ENCODE measurements around the gene USP24. TPM values are rescaled to one million over a fixed set of nuclear protein-coding genes. Genes with fewer than 3 reads are reported as not detected.

The USP24 gene
- total RNA-seq, 2 donors from 2014 or later: 47.8 to 58.5 TPM

GRCh38 chr1:55128418-55128995 lies 86.7 kb downstream of the USP24 start:
- H3K4me3 ChIP-seq: no peak overlapping the region
- H3K9me3 ChIP-seq: no peaks in the 10 kb centered on the region
- DNase-seq (ENCODE audit: low spot score) (no peak), ATAC-seq (ENCODE audit: insufficient number of reproducible peaks, low FRiP score, low read depth) (no peak)
- peaks cover 6 to 14% of the 10 kb centered on the region in 2 donors for H3K4me1 ChIP-seq (ENCODE audit: control insufficient read depth in 1 of 2, low read depth in 2 of 2)
- no peaks in the 10 kb centered on the region for H3K27me3 ChIP-seq (replicated peaks; ENCODE audit: insufficient read depth)
- H3K27ac ChIP-seq: no peak overlapping the region
- no peak for TF ChIP-seq CTCF (IDR thresholded peaks at IDR 0.05)
- H3K36me3 ChIP-seq: peaks cover 20% of the 10 kb centered on the region

GRCh38 chr1:55127827-55128343 lies 87.3 kb downstream of the USP24 start:
- H3K27me3 ChIP-seq (replicated peaks; ENCODE audit: insufficient read depth): no peaks in the 10 kb centered on the region
- H3K4me3 ChIP-seq: no peak overlapping the region
- peaks cover 25% of the 10 kb centered on the region for H3K36me3 ChIP-seq
- no peaks in the 10 kb centered on the region for H3K9me3 ChIP-seq
- peaks cover 6 to 14% of the 10 kb centered on the region in 2 donors for H3K4me1 ChIP-seq (ENCODE audit: control insufficient read depth in 1 of 2, low read depth in 2 of 2)
- H3K27ac ChIP-seq: no peak overlapping the region
- no peak for ATAC-seq (ENCODE audit: insufficient number of reproducible peaks, low FRiP score, low read depth)
- no peak for DNase-seq (ENCODE audit: low spot score)
- TF ChIP-seq CTCF (IDR thresholded peaks at IDR 0.05): no peak

- no peak for TF ChIP-seq CTCF (IDR thresholded peaks at IDR 0.05)
- no peaks in the 10 kb centered on the region for H3K27me3 ChIP-seq (replicated peaks; ENCODE audit: insufficient read depth)
- peaks cover 36% of the 10 kb centered on the region for H3K36me3 ChIP-seq
- H3K9me3 ChIP-seq: no peaks in the 10 kb centered on the region
- H3K4me3 ChIP-seq: no peak overlapping the region
- DNase-seq (ENCODE audit: low spot score) (no peak), ATAC-seq (ENCODE audit: insufficient number of reproducible peaks, low FRiP score, low read depth) (no peak)
- no peak overlapping the region for H3K27ac ChIP-seq
- peaks cover 6% of the 10 kb centered on the region in 2 donors for H3K4me1 ChIP-seq (ENCODE audit: control insufficient read depth in 1 of 2, low read depth in 2 of 2)
Measured at GRCh38 chr1:55124470-55124869, 90.7 kb downstream of the USP24 start.

- Histone ChIP-seq H3K36me3 (peaks cover 46% of the 10 kb centered on the region), H3K27ac (no peak overlapping the region)
Measured at GRCh38 chr1:55120538-55120937, 94.6 kb downstream of the USP24 start.

More at GRCh38 chr1:55120538-55120937, 94.6 kb downstream of the USP24 start:
- DNase-seq (ENCODE audit: low spot score): no peak
- no peaks in the 10 kb centered on the region for H3K27me3 ChIP-seq (replicated peaks; ENCODE audit: insufficient read depth)
- no peak for TF ChIP-seq CTCF (IDR thresholded peaks at IDR 0.05)
- H3K9me3 ChIP-seq: no peaks in the 10 kb centered on the region
- no peak for ATAC-seq (ENCODE audit: insufficient number of reproducible peaks, low FRiP score, low read depth)
- H3K4me3 ChIP-seq: no peak overlapping the region
- H3K4me1 ChIP-seq (ENCODE audit: control insufficient read depth in 1 of 2, low read depth in 2 of 2): no peaks in the 10 kb centered on the region

Measured in thoracic aorta (tissue), 2 donors.